ENCODE results near the gene HNRNPL.
"Not testable (repeated sequence)": the region's sequence is repeated elsewhere in the genome, so short reads cannot be mapped to it uniquely, and the experiment has no call there.

HNRNPL gene

DNA sequence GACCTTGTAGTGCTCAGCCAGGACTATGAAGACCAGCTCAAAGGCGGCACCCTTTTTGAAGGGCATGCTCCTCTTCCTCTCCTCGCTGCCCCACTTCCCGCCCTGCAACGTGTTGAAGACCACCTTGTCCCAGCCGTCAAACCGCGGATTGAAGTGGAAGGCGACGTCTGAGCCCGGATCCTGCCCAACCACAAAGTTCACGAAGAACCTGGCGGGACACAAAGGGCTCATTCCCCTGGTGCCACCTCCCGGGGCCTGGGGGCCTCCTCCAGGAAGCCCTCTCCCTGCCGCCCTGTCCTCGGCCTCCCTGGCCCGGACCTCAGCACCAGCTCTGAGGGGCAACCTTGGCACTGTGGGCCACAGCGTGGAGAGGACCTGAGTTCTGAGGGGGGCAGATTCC is 41.0 kb downstream of the HNRNPL start:
- H3K4me1 ChIP-seq, result no peaks in the 10 kb centered on the region
- H3K9me3 ChIP-seq, result no peaks in the 10 kb centered on the region
- no peaks in the 10 kb centered on the region for H3K27me3 ChIP-seq
- no peak for DNase-seq
- TF ChIP-seq, protein P1, sequence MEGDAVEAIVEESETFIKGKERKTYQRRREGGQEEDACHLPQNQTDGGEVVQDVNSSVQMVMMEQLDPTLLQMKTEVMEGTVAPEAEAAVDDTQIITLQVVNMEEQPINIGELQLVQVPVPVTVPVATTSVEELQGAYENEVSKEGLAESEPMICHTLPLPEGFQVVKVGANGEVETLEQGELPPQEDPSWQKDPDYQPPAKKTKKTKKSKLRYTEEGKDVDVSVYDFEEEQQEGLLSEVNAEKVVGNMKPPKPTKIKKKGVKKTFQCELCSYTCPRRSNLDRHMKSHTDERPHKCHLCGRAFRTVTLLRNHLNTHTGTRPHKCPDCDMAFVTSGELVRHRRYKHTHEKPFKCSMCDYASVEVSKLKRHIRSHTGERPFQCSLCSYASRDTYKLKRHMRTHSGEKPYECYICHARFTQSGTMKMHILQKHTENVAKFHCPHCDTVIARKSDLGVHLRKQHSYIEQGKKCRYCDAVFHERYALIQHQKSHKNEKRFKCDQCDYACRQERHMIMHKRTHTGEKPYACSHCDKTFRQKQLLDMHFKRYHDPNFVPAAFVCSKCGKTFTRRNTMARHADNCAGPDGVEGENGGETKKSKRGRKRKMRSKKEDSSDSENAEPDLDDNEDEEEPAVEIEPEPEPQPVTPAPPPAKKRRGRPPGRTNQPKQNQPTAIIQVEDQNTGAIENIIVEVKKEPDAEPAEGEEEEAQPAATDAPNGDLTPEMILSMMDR (IDR thresholded peaks at IDR 0.05; ENCODE audit: low read depth, low read length), result no peak
- no peaks in the 10 kb centered on the region for H3K36me3 ChIP-seq
- no peak overlapping the region for H3K4me3 ChIP-seq (ENCODE audit: low read depth, low read length)

DNA sequence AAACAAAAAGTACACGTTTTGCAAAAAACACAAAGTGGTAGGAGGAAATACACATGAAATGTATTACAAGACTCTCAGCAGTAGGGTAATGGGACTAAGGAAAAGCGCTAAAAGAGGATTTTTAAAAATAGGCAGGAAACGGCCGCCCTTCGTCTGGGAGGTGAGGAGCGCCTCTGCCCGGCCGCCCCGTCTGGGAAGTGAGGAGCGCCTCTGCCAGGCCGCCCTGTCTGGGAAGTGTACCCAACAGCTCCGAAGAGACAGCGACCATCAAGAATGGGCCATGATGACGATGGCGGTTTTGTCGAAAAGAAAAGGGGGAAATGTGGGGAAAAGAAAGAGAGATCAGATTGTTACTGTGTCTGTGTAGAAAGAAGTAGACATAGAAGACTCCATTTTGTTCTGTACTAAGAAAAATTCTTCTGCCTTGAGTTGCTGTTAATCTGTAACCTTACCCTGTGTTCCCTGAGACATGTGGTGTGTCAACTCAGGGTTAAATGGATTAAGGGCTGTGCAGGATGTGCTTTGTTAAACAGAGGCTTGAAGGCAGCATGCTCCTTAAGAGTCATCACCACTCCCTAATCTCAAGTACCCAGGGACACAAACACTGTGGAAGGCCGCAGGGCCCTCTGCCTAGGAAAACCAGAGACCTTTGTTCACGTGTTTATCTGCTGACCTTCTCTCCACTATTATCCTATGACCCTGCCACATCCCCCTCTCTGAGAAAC is 42.2 kb downstream of the HNRNPL start:
- H3K4me1 ChIP-seq; H3K36me3 ChIP-seq; H3K4me3 ChIP-seq (ENCODE audit: low read depth, low read length); H3K27me3 ChIP-seq; H3K9me3 ChIP-seq; DNase-seq: not testable (repeated sequence)

DNA sequence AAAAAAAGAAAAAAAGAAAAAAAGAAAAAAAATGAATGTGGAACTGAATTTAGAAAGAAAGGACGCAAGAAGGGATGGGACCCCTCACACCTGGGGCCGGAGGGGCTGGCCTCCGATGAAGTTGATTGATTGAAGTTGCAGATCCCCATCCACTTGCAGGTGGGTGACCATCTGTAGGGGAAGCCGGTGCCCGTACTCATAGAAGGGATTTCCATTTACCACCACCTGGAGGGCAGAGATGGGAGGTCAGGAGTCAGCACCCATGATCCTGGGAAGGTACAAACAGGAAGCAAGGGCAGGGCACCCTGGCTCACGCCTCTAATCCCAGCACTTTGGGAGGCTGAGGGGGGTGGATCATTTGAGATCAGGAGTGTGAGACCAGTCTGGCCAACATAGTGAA is 43.4 kb downstream of the HNRNPL start:
- TF ChIP-seq, protein P1 (IDR thresholded peaks at IDR 0.05; ENCODE audit: low read depth, low read length), result no peak
- Histone ChIP-seq H3K9me3 (no peaks in the 10 kb centered on the region), H3K36me3 (no peaks in the 10 kb centered on the region), H3K4me1 (no peaks in the 10 kb centered on the region), H3K4me3 (ENCODE audit: low read depth, low read length) (no peak overlapping the region), H3K27me3 (no peaks in the 10 kb centered on the region)
- no peak for DNase-seq

DNA sequence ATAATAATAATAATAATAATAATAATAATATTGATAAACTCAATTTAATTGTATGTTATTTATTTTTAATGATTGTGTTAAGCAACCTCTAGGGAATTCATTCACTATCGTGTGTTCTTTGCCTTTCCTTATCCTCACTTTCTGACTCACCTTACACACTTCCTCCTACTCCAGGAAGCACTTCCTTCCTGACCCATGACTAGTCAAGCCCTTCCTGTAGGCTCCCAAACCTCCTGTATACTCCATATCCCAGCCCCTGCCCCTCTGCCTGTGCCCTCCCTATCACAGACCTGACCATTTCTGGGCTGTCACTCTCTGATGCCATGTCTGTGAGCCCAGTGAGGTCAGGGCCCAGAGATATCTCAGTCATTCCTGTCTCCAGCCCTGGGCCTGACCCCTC is 44.6 kb downstream of the HNRNPL start:
- H3K36me3 ChIP-seq, result no peaks in the 10 kb centered on the region
- no peaks in the 10 kb centered on the region for H3K9me3 ChIP-seq
- no peak for DNase-seq
- no peaks in the 10 kb centered on the region for H3K4me1 ChIP-seq
- TF ChIP-seq, protein P1 (IDR thresholded peaks at IDR 0.05; ENCODE audit: low read depth, low read length), result no peak
- no peak overlapping the region for H3K4me3 ChIP-seq (ENCODE audit: low read depth, low read length)
- H3K27me3 ChIP-seq, result no peaks in the 10 kb centered on the region

DNA sequence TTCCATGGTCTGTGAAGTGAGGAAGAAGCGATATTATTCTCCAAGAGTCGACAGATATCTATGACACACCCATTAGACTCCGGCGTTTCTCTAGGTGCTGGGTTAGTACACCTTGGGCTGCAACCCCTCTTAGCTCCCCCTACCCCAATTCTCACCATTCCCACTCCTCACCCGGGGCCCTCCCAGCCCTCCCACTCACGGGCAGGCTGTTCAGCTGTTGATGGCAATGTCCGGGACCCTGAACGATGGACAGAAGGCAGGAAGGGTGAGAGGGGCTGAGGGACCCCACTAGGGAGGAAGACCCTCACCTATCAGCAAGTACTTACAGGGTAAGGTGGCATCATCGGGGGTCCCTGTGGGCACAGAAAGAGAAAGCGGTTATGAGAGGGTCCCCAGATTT is 46.2 kb downstream of the HNRNPL start:
- TF ChIP-seq, protein P1 (IDR thresholded peaks at IDR 0.05; ENCODE audit: low read depth, low read length), result no peak
- Histone ChIP-seq H3K9me3 (no peaks in the 10 kb centered on the region), H3K27me3 (no peaks in the 10 kb centered on the region), H3K4me3 (ENCODE audit: low read depth, low read length) (no peak overlapping the region), H3K36me3 (no peaks in the 10 kb centered on the region), H3K4me1 (no peaks in the 10 kb centered on the region)
- no peak for DNase-seq

DNA sequence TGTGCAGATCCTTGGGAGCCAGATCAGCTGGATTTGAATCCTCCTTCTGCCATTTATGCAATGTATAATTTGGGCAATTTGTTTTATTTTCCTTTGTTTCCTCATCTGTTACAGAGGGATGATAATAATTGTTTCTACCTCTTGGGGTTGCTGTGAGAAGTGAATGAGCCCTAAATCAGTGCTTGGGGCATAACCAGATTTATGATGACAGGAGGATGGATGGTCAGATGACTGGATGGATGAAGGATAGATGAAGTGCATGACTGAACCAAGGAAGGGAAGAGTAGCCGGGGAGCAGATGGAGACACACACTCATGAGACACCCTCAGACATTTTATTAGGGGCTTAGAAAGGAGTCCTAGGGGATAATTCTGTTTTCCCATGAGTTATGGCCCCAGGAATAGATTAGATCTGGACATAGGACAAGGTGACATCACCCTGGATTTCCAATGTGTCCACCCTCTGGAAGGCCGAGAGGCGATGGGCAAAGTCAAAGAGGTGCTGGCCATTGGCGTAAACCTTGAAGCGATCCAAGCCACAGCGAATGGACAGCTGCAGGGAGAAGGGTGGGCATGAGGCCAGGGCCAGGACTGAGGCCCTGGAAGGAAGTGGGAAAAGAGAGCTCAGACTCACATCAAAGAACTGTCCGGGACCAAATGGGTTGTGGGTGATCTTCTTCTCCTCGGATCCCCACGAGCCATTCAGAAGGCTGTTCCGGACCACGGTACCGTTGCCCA is 48.3 kb downstream of the HNRNPL start:
- H3K4me3 ChIP-seq (ENCODE audit: low read depth, low read length), result no peak overlapping the region

More for the DNA sequence above, 48.3 kb downstream of the HNRNPL start:
- TF ChIP-seq, protein P1 (IDR thresholded peaks at IDR 0.05; ENCODE audit: low read depth, low read length), result no peak
- H3K9me3 ChIP-seq, result no peaks in the 10 kb centered on the region
- H3K27me3 ChIP-seq, result no peaks in the 10 kb centered on the region
- no peak for DNase-seq
- no peaks in the 10 kb centered on the region for H3K4me1 ChIP-seq
- H3K36me3 ChIP-seq, result no peaks in the 10 kb centered on the region
